Rectal smooth muscle tissue (tissue), 1 donor: ENCODE measurements around the gene CRYBA1.

Experiments used
- H3K27ac ChIP-seq: one replicate; pipeline ENCODE4 v1.7.0; 2013; ENCODE audit warnings: low read depth, low read length, inconsistent platforms
- H3K27me3 ChIP-seq: one replicate; pipeline ENCODE4 v1.7.0; 2013; ENCODE audit warnings: low read length; ENCODE audit not compliant: control insufficient read depth, insufficient read depth
- H3K36me3 ChIP-seq: one replicate; pipeline ENCODE4 v1.7.0; 2013; ENCODE audit warnings: low read length; ENCODE audit not compliant: control insufficient read depth, insufficient read depth
- H3K4me1 ChIP-seq: one replicate; pipeline ENCODE4 v1.7.0; 2013; ENCODE audit warnings: low read length; ENCODE audit not compliant: control insufficient read depth, insufficient read depth
- H3K4me3 ChIP-seq: one replicate; pipeline ENCODE4 v1.7.0; 2013; ENCODE audit warnings: low read length
- H3K9ac ChIP-seq: one replicate; pipeline ENCODE4 v1.7.0; 2013; ENCODE audit warnings: low read length

The CRYBA1 gene

DNA sequence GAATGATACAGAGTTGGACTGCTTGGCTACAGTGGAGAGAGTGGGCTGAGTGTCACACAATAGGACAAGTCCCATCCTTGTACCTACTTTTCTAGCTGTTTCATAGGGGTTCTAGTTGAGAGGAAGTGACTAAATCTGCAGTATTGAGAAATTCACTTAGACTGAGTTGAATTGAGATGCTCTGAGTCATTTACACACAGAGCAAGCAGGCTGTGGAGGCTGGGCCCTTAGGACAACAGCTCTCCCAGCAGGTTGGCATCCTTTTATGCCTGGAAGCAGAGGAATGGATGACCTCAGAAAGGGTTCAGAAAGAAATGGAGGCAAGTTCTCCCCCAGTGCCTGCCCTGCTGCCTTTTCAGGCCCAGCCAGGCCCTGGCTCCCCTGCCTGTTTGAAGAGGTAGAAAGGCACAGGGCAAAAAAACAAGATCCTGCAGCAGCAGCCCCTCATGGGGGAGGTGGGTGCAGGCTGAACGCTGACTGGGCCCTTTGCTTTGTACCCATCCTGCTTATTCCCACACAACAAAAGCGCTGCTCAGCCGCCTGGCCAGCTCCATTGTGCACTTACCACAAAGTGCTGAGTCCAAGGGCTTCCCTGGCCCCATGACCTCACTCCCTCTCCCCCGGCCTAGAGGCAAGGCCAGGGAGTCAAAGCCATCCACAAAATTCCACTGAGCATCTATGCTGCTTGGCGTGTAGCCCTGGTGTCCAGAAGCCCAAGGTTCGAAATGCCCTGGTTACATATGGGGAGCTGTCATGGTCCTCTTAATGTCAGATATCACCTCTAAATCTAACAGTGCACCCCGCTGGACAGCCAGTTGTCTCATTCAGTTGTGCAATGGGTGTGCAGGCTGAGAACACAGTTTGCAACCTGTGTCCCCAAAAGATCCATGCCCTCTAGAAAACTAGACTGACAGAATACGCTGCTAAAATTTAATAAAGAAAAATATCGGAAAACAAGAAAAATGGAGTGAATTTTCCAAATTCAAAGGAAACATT lies 5.4 kb upstream of the CRYBA1 start:
- Histone ChIP-seq H3K36me3 (no peaks in the 10 kb centered on the region), H3K4me3 (no peak overlapping the region), H3K9ac (no peak overlapping the region), H3K27ac (no peak overlapping the region), H3K4me1 (no peaks in the 10 kb centered on the region), H3K27me3 (no peaks in the 10 kb centered on the region)

GRCh38 chr17:29242051-29242450 lies 4.6 kb upstream of the CRYBA1 start:
- no peak overlapping the region for H3K27ac ChIP-seq

DNA sequence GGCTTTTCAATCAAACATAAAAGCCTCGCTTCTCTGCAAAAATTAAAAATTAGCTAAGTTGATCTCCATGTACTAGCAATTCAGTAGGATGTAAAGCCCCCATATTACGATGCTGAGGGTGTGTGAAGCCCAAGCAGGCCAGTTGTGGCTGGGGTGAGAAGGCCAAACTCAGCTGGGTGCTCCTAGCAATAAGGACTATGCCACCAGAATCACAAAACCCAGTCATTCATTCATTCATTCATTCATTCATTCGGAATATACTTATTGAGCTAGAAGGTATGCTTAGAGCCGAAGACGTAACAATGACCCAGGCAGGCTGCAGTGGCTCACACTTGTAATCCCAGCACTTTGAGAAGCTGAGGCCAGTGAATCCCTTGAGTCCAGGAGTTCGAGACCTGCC lies 3.9 kb upstream of the CRYBA1 start:
- Histone ChIP-seq H3K36me3 (no peaks in the 10 kb centered on the region), H3K27ac (no peak overlapping the region), H3K27me3 (no peaks in the 10 kb centered on the region), H3K4me1 (no peaks in the 10 kb centered on the region), H3K9ac (no peak overlapping the region), H3K4me3 (no peak overlapping the region)

More at GRCh38 chr17:29242051-29242450, 4.6 kb upstream of the CRYBA1 start:
- Histone ChIP-seq H3K27me3 (no peaks in the 10 kb centered on the region), H3K9ac (no peak overlapping the region), H3K4me1 (no peaks in the 10 kb centered on the region), H3K4me3 (no peak overlapping the region), H3K36me3 (no peaks in the 10 kb centered on the region)

GRCh38 chr17:29243792-29244191 lies 2.9 kb upstream of the CRYBA1 start:
- H3K27me3 ChIP-seq, result no peaks in the 10 kb centered on the region
- H3K4me3 ChIP-seq, result no peak overlapping the region
- no peaks in the 10 kb centered on the region for H3K36me3 ChIP-seq
- no peak overlapping the region for H3K9ac ChIP-seq
- no peaks in the 10 kb centered on the region for H3K4me1 ChIP-seq
- H3K27ac ChIP-seq, result no peak overlapping the region

DNA sequence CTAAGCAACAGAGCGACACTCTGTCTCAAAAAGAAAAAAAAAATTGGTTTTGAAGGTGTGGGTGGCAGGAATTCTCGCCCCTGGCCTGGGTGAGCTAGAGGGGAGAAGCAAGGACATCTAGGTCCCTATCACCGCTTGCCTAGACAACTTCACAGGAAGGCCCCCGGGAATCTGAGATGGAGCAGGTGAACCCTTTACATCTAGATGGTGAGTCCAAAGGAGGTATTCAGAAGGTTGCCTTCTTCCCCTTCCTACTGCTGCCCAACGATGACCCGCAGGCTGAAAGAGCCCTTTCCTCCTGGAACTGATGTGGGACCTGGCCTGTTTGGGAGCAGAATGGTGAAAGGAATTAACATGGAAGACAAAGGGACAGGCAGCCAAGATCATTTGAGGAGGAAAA lies 1.3 kb upstream of the CRYBA1 start:
- Histone ChIP-seq H3K27me3 (no peaks in the 10 kb centered on the region), H3K27ac (no peak overlapping the region), H3K4me3 (no peak overlapping the region), H3K36me3 (no peaks in the 10 kb centered on the region), H3K9ac (no peak overlapping the region), H3K4me1 (no peaks in the 10 kb centered on the region)

DNA sequence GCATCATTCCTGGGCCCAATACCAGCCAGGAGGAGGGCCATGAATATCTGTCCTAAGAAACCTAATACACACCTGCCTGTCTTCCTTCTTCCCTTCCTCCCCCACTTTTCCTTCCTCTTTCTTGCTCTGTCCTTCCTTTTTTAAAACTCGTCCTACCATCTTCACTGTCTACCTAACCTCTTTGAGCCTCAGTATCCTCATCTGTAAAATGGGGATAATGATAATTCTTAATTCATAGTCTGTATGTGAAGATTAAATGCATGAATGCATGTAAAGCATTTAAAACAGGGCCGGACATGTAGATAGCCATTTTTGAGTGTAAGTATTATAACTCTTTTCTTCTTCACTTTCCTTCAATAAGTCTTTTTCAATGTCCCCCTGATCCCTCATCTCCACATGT lies 560 bp downstream of the CRYBA1 start:
- Histone ChIP-seq H3K9ac (no peak overlapping the region), H3K4me3 (no peak overlapping the region), H3K27ac (no peak overlapping the region), H3K36me3 (no peaks in the 10 kb centered on the region), H3K27me3 (no peaks in the 10 kb centered on the region), H3K4me1 (no peaks in the 10 kb centered on the region)

DNA sequence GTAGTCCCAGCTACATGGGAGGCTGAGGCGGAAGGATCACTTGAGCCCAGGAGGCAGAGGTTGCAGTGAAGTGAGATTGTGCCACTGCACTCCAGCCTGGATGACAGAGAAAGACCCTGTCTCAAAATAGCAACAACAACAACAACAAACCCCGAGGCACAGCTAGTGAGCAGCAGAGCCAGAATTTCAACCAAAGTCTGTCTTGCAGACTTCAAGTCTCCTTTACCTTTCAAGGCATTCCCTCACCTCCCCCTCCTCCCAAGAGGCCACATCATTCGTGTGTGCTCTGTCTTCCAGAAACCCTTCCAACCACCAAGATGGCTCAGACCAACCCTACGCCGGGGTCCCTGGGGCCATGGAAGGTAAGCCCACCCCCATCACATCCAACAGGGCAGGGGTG lies 2.2 kb downstream of the CRYBA1 start:
- H3K27ac ChIP-seq, result no peak overlapping the region
- no peaks in the 10 kb centered on the region for H3K4me1 ChIP-seq
- H3K9ac ChIP-seq, result no peak overlapping the region
- H3K27me3 ChIP-seq, result no peaks in the 10 kb centered on the region
- H3K4me3 ChIP-seq, result no peak overlapping the region
- H3K36me3 ChIP-seq, result no peaks in the 10 kb centered on the region

- H3K4me1 ChIP-seq, result no peaks in the 10 kb centered on the region
- H3K27ac ChIP-seq, result no peak overlapping the region
- H3K4me3 ChIP-seq, result no peak overlapping the region
Observed at GRCh38 chr17:29250666-29251065, 4.0 kb downstream of the CRYBA1 start.

DNA sequence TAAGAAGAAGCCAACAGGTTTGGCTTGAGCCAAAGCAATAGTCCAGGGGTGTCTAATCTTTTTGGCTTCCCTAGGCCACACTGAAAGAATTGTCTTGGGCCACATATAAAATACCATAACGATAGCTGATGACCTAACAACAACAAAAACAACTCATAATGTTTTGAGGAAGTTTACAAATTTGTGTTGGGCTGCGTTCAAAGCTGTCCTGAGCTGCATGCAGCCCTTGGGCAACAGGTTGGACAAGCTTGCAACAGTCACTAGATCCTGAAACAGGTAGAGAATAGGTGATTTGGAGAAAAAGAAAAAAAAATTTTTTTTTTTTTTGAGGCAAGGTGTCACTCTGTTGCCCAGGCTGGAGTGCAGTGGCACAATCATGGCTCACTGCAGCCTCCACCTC lies 4.5 kb downstream of the CRYBA1 start:
- no peaks in the 10 kb centered on the region for H3K36me3 ChIP-seq
- H3K27me3 ChIP-seq, result no peaks in the 10 kb centered on the region
- no peak overlapping the region for H3K4me3 ChIP-seq
- H3K9ac ChIP-seq, result no peak overlapping the region
- H3K27ac ChIP-seq, result no peak overlapping the region
- H3K4me1 ChIP-seq, result peaks cover 3% of the 10 kb centered on the region

More at GRCh38 chr17:29250666-29251065, 4.0 kb downstream of the CRYBA1 start:
- H3K36me3 ChIP-seq, result no peaks in the 10 kb centered on the region
- no peaks in the 10 kb centered on the region for H3K27me3 ChIP-seq
- H3K9ac ChIP-seq, result no peak overlapping the region

- no peak overlapping the region for H3K4me3 ChIP-seq
- peaks cover 4% of the 10 kb centered on the region for H3K4me1 ChIP-seq
- no peak overlapping the region for H3K27ac ChIP-seq
- H3K27me3 ChIP-seq, result no peaks in the 10 kb centered on the region
- H3K36me3 ChIP-seq, result no peaks in the 10 kb centered on the region
- H3K9ac ChIP-seq, result no peak overlapping the region
Observed at GRCh38 chr17:29252101-29252791, 5.6 kb downstream of the CRYBA1 start.

- Histone ChIP-seq H3K4me1 (peaks cover 4% of the 10 kb centered on the region), H3K27me3 (no peaks in the 10 kb centered on the region), H3K36me3 (no peaks in the 10 kb centered on the region), H3K4me3 (no peak overlapping the region), H3K27ac (no peak overlapping the region), H3K9ac (no peak overlapping the region)
Observed at GRCh38 chr17:29253037-29253436, 6.4 kb downstream of the CRYBA1 start.

- Histone ChIP-seq H3K9ac (no peak overlapping the region), H3K36me3 (no peaks in the 10 kb centered on the region), H3K27ac (peak overlapping the region; percentile 60), H3K4me1 (peaks cover 6% of the 10 kb centered on the region), H3K27me3 (no peaks in the 10 kb centered on the region), H3K4me3 (no peak overlapping the region)
Observed at GRCh38 chr17:29255926-29256522, 9.4 kb downstream of the CRYBA1 start.
